Effector memory CD8-positive, alpha-beta T cell (primary cell): ENCODE measurements around the gene GLO1.
A peak's percentile ranks its signal among the peaks of the same experiment; 100 is the strongest.

ENCODE experiments used
- ATAC-seq: fragments of 150-1000 bp; cut with Tn5 transposase; replicated peaks from 2 replicates; pipeline ENCODE4 v1.10.0; 2021; ENCODE audit warnings: mild to moderate bottlenecking, moderate library complexity
- DNase-seq, 3 experiments: peaks; one replicate each; pipeline ENCODE4 v3.0.0; 2021
- H3K27ac Mint-ChIP-seq, 2 donors: one replicate each; pipeline ENCODE4 v1.8.0; 2022; ENCODE audit warnings: mild to moderate bottlenecking in 2 of 2, mixed read lengths in 2 of 2, moderate library complexity in 2 of 2
- H3K27me3 Mint-ChIP-seq, 2 donors: one replicate each; pipeline ENCODE4 v1.8.0; 2022; ENCODE audit warnings: mixed read lengths in 2 of 2
- H3K36me3 Mint-ChIP-seq: one replicate; pipeline ENCODE4 v1.8.0; 2022; ENCODE audit warnings: mild to moderate bottlenecking, moderate library complexity, mixed read lengths; ENCODE audit not compliant: insufficient read depth
- H3K4me1 Mint-ChIP-seq, 2 donors: one replicate each; pipeline ENCODE4 v1.8.0; 2022; ENCODE audit warnings: low read depth in 2 of 2, mixed read lengths in 2 of 2
- H3K4me3 Mint-ChIP-seq, 2 donors: one replicate each; pipeline ENCODE4 v1.8.0; 2022; ENCODE audit warnings: mild to moderate bottlenecking in 2 of 2, mixed read lengths in 2 of 2, moderate library complexity in 2 of 2
- H3K9me3 Mint-ChIP-seq, 2 donors: one replicate each; pipeline ENCODE4 v1.8.0; 2022; ENCODE audit warnings: mixed read lengths in 2 of 2

GLO1 gene

DNA sequence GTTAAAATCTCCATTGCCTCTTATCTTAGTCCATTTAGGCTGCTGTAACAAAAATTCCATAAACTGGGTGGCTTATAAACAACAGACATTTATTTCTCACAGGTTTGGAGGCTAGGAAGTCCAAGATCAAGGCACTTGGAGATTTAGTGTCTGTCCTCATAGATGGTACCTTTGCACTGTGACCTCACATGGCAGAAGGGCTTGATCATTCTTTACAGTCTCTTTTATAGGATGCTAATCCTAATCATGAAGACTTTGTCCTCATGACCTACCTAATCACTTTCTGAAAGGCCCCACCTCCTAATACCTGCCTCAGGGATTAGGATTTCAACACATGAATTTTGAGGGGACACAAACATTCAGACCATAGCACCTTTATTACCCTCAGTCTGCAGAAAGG lies 6.6 kb downstream of the GLO1 start:
- Mint-ChIP-seq H3K27me3 (no peaks in the 10 kb centered on the region), H3K9me3 (peaks cover 5 to 9% of the 10 kb centered on the region in 2 donors), H3K4me1 (peaks cover 19 to 49% of the 10 kb centered on the region in 2 donors), H3K36me3 (no peaks in the 10 kb centered on the region), H3K4me3 (no peak overlapping the region), H3K27ac (peak overlapping the region in 1 of 2 donors; percentile 3)
- ATAC-seq: no peak
- no peak for DNase-seq

DNA sequence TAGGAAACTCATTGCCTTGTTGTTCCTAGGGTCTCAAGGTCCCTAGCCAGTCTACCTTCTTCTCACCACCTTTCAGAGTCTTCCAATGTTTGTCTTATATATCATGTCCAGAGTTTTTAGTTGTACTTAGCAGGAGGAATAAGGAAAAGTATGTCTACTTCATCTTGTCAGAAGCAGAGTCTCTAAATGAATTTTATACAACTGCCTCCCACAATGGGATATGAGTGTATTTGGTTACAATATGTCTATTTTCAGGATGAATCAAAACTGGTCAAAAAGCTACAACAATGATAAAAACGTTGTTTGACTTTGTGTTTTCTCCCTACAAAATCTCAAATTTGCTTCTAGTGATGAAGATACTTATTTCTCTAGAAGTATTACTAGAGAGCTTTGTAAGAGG lies 7.0 kb downstream of the GLO1 start:
- no peaks in the 10 kb centered on the region for H3K36me3 Mint-ChIP-seq
- H3K4me1 Mint-ChIP-seq: peaks cover 19 to 47% of the 10 kb centered on the region in 2 donors
- no peaks in the 10 kb centered on the region for H3K27me3 Mint-ChIP-seq
- H3K9me3 Mint-ChIP-seq: peaks cover 5 to 9% of the 10 kb centered on the region in 2 donors
- ATAC-seq (no peak), DNase-seq (no peak)
- peak overlapping the region; percentile 3 to 58 for H3K27ac Mint-ChIP-seq
- H3K4me3 Mint-ChIP-seq: no peak overlapping the region

DNA sequence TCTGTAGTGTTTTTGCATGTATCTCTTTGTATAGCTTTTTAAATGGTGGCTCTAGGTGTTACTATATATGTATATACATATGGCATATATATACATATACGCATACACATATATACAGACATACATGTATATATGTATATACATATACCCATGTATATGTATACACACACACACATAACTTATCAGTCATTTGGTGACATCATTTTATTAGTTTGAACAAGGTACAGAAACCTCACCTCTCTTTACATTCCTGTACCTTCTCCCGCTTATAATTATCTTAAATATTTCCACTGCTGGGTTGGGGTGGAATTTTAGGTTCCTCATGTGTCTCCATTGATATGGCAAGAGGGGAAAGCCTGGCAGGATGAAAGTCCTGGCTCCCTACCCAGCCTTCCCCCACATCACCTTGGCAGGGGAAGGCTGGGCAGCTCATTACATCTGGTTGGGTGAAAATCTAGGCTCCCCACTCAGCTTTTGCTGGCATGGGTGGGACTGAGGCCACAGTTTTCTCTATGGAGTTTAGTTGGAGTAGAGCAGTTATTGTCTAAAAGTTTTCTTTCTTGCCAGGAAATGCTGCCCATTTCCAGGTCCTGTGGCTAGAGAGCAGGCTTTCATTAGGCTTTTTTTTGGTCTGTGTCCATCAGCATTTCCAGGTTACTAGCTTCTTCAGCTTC lies 7.6 kb downstream of the GLO1 start:
- DNase-seq (no peak), ATAC-seq (no peak)
- peak overlapping the region in 1 of 2 donors; percentile 58 for H3K27ac Mint-ChIP-seq
- H3K4me3 Mint-ChIP-seq: no peak overlapping the region
- no peaks in the 10 kb centered on the region for H3K36me3 Mint-ChIP-seq
- peaks cover 19 to 45% of the 10 kb centered on the region in 2 donors for H3K4me1 Mint-ChIP-seq
- H3K9me3 Mint-ChIP-seq: peaks cover 5 to 7% of the 10 kb centered on the region in 2 donors
- no peaks in the 10 kb centered on the region for H3K27me3 Mint-ChIP-seq

DNA sequence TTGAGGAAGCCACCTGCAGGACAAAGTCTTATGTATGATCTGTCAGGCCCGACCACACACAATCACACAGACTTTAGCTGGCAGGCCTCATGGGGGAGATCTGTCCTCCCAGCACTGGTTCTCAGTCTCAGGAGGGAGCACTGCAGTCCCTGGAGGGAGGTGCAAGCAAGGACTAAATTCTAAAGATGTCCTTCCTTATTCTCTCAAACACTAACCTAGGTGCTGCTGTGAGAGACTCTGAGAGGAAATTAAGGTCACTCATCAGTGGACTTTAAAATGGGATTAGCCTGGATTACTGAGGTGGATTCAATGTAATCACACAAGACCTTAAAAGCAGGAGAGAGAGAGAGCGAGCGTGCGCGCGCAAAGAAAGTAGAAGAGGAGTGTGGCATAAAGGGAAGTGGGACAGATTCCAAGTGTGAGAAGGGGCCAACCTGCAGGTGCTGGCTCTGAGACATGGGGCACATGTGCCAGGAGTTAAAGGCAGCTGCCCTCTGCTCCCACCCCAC lies 14.3 kb downstream of the GLO1 start:
- H3K4me1 Mint-ChIP-seq: peaks cover 8 to 27% of the 10 kb centered on the region in 2 donors
- no peak overlapping the region for H3K4me3 Mint-ChIP-seq
- peaks cover 5% of the 10 kb centered on the region for H3K36me3 Mint-ChIP-seq
- DNase-seq (no peak), ATAC-seq (no peak)
- peak overlapping the region in 1 of 2 donors; percentile 41 for H3K27ac Mint-ChIP-seq
- H3K9me3 Mint-ChIP-seq: no peaks in the 10 kb centered on the region
- H3K27me3 Mint-ChIP-seq: no peaks in the 10 kb centered on the region

DNA sequence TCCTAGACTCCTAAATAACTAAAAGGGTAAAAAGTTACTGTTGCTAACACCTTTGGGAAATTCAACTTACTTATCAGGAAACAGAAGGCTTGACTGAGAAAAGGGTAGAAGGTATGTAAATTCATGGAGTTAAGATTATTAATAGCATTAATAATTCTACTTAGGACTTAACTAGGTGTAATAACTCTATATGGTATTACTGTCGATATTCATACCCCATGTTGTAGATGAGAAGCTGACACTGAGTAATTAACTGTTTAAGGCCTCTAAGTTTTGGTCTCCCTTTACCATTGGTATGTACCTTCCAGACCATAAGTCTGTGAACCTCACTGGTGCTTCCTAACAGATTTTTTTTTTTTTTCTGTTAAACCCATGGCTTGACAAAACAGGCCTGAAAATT lies 15.4 kb downstream of the GLO1 start:
- Mint-ChIP-seq H3K27me3 (no peaks in the 10 kb centered on the region), H3K4me1 (peaks cover 8 to 23% of the 10 kb centered on the region in 2 donors), H3K4me3 (no peak overlapping the region), H3K9me3 (no peaks in the 10 kb centered on the region), H3K27ac (peak overlapping the region in 1 of 2 donors; percentile 64), H3K36me3 (peaks cover 13% of the 10 kb centered on the region)
- ATAC-seq: no peak
- no peak for DNase-seq

DNA sequence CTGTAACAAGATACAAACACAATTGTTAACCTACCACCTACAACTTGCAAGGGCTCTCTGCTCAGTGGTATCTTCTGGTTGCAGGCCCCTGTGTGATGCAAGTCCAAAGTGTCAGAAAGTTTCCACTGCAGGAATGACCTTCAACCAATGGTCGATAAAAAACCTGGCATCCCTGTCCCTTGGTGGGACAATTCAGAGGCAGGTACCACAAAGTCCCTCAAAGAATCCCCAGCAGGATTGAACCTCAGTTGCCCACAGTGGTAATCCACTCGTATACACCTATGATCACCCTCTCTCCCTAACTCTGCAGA lies 15.9 kb downstream of the GLO1 start:
- ATAC-seq (no peak), DNase-seq (no peak)
- H3K27ac Mint-ChIP-seq: peak overlapping the region in 1 of 2 donors; percentile 64
- H3K4me3 Mint-ChIP-seq: no peak overlapping the region
- H3K27me3 Mint-ChIP-seq: no peaks in the 10 kb centered on the region
- H3K9me3 Mint-ChIP-seq: no peaks in the 10 kb centered on the region
- peaks cover 8 to 19% of the 10 kb centered on the region in 2 donors for H3K4me1 Mint-ChIP-seq
- H3K36me3 Mint-ChIP-seq: peaks cover 16% of the 10 kb centered on the region

DNA sequence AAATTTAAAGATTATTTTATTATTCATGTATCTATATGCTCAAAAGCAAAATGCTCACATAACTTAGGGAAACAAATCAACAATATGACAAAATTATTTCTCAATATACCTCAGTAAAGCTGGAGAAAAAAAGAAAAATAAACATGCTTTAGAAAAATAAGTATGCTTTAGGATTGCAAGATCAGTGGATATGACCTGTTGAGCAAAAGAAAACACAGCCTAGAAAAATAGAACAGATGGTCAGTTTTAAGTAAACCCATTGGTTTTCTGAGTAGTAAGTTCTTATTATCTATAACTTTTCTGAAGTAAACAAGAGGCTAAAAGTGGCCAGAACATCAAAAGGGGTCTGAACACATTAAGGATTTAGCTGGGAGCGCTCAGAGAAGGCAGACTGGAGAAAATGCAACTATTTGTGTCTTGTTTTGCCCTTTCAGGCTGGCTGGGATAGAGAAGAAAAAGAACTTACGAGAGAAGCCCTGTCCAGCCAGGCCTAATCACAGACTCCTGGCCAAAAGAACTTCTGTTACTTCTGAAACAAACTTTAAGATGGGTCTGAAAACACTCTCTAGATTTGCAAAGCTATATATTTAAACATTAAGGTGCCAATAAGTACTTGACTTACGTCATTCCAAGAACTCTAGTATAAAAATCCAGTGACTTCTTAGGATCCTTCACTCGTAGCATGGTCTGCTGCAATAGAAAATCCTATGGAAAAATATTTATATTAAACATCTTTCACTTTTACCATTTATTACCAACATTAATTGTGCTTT lies 16.5 kb downstream of the GLO1 start:
- Mint-ChIP-seq H3K27ac (no peak overlapping the region), H3K4me1 (peaks cover 8 to 19% of the 10 kb centered on the region in 2 donors), H3K4me3 (no peak overlapping the region)

DNA sequence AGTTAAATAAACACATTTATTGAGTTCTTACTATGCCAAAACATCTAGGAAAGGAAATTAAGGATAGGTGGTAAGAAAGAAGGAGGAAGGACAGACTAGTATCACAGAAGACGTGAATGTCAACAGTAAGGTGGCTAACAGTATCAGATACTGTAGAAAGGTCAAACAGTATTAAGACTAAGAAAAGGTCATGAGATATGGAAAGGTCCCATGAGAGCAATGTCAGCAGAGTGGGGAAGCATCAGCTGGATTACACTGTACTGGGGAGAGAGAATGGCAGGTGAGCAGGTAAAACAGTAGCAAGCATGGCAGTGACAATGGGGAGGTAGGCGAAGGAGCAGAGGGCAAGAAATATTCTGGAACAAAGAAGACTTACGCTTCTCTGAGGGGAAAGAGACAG lies 18.0 kb downstream of the GLO1 start:
- Mint-ChIP-seq H3K9me3 (no peaks in the 10 kb centered on the region), H3K27me3 (no peaks in the 10 kb centered on the region), H3K36me3 (peaks cover 22% of the 10 kb centered on the region), H3K4me1 (peaks cover 8 to 16% of the 10 kb centered on the region in 2 donors), H3K27ac (peak overlapping the region in 1 of 2 donors; percentile 0), H3K4me3 (no peak overlapping the region)
- DNase-seq: no peak
- no peak for ATAC-seq

More for the DNA sequence above, 16.5 kb downstream of the GLO1 start:
- Mint-ChIP-seq H3K36me3 (peaks cover 22% of the 10 kb centered on the region), H3K9me3 (no peaks in the 10 kb centered on the region), H3K27me3 (no peaks in the 10 kb centered on the region)
- no peak for ATAC-seq
- DNase-seq: no peak

DNA sequence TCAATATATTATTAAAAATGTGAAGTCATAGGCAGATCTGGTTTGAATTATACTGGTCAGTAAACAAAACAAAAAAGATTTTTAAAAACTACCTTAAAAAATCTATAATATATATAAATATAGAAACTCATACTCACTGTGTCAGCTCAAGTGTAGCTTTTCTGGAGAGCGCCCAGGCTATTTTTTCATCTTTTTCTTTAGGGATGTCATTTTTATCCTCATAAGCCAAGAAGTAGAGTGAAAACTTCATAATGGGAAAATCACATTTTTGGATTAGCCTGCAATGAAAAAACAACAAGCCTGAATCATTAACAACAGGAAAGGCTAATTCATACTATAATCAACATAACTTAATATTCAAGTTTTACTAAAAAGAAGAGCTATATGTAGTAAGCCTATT lies 18.7 kb downstream of the GLO1 start:
- Mint-ChIP-seq H3K9me3 (no peaks in the 10 kb centered on the region), H3K36me3 (peaks cover 26% of the 10 kb centered on the region), H3K4me1 (peaks cover 8 to 13% of the 10 kb centered on the region in 2 donors), H3K27me3 (no peaks in the 10 kb centered on the region), H3K4me3 (no peak overlapping the region), H3K27ac (no peak overlapping the region)
- DNase-seq (no peak), ATAC-seq (no peak)

DNA sequence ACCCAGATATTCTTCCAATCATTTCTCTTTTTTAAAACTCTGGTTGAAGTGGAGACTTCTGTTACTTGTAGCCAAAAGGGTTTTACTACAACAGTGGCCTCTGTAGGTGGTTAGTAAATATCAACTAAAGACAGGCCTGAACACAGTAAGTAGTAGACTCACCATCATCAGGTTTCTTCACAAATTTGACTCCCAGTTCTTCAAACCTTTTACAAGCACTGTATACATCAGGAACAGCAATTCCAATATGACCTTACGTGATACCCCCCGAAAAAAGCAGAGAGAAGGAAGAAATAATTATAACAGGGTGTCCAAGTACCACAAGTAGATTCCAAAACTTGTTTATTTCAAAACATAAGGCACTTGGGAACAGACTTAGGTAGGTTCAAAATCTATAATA lies 21.1 kb downstream of the GLO1 start:
- no peaks in the 10 kb centered on the region for H3K27me3 Mint-ChIP-seq
- DNase-seq: no peak
- ATAC-seq: no peak
- H3K4me3 Mint-ChIP-seq: no peak overlapping the region
- peaks cover 33% of the 10 kb centered on the region for H3K36me3 Mint-ChIP-seq
- H3K4me1 Mint-ChIP-seq: peaks cover 0 to 1% of the 10 kb centered on the region in 2 donors
- H3K27ac Mint-ChIP-seq: no peak overlapping the region
- no peaks in the 10 kb centered on the region for H3K9me3 Mint-ChIP-seq

DNA sequence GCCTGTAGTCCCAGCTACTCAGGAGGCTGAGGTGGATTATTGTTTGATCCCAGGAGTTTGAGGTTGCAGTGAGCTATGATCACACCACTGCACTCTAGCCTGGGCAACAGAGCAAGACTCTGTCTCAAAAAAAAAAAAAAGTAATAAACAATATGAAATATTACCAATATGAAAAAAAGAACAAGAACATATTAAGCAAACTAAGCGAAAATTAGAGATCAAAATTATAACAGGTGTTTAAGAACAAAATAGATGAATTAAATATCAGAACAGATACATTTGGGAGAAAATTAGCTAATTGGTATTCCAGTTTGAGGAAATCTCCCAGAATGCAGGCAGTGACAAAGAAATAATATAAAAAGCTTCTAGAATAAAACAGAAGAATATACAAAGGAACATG lies 23.3 kb downstream of the GLO1 start:
- no peak for DNase-seq
- no peak for ATAC-seq
- H3K36me3 Mint-ChIP-seq: peaks cover 40% of the 10 kb centered on the region
- H3K27ac Mint-ChIP-seq: peak overlapping the region in 1 of 2 donors; percentile 71
- no peaks in the 10 kb centered on the region for H3K27me3 Mint-ChIP-seq
- no peak overlapping the region for H3K4me3 Mint-ChIP-seq
- H3K9me3 Mint-ChIP-seq: no peaks in the 10 kb centered on the region
- H3K4me1 Mint-ChIP-seq: peaks cover 0 to 5% of the 10 kb centered on the region in 2 donors

DNA sequence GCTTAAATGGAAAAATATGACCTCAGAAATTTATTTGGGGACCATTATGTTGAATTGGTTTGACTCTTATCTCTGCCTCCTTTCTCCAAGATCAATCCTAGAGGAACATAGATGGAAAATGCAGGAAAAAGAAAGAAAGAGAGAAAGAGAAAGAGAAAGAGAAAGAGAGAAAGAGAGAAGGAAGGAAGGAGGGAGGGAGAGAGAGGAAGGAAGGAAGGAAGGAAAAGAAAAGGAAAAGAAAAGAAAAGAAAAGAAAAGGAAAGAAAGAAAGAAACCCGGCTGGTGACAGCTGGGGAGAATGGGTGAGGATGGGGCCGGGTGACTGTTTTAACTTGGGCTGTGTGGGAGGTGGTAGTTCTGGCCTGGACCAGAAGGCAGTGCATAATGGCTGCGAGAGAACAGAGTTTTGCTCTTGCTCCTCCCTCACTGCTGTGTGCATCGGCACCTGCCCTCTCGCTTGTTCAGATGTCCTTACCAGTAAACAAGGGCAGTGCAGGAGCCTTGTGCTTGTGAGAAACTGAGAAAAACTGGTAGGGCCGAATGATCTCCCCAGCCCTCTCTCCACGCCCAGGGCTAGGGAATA lies 24.7 kb downstream of the GLO1 start:
- Mint-ChIP-seq H3K9me3 (no peaks in the 10 kb centered on the region), H3K36me3 (peaks cover 31% of the 10 kb centered on the region), H3K27ac (peak overlapping the region in 1 of 2 donors; percentile 59)

DNA sequence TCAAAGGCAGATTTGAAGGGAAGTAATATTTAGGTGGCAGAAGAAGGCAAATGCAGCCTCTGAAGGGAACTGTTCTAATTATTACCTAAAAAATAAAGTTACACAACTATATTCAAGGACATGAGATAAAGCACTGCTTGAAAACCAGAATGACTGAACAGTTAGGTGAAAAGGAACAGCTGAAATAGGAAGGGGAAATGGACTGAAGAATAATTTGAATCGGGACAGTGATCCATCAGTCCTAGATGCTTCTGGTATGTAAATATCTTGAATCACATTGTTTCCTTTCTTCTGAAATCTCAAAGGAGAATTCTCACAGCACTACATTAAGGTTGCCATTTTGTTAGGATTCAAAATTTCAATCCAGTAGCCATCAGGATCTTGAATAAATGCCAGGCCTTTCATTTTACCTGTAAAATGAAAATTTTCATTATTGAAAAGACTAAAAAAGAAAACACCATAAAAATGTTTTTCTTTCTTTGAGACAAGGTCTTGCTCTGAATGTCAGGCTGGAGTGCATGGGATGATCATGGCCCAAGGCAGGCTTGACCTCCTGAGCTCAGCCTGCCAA lies 25.9 kb downstream of the GLO1 start:
- no peak for ATAC-seq
- no peaks in the 10 kb centered on the region for H3K9me3 Mint-ChIP-seq
- H3K4me1 Mint-ChIP-seq: peaks cover 5 to 6% of the 10 kb centered on the region in 2 donors
- no peak overlapping the region for H3K4me3 Mint-ChIP-seq
- no peaks in the 10 kb centered on the region for H3K27me3 Mint-ChIP-seq
- no peak for DNase-seq
- H3K27ac Mint-ChIP-seq: peak overlapping the region; percentile 16 to 21
- peaks cover 24% of the 10 kb centered on the region for H3K36me3 Mint-ChIP-seq

More for the DNA sequence above, 24.7 kb downstream of the GLO1 start:
- no peaks in the 10 kb centered on the region for H3K27me3 Mint-ChIP-seq
- DNase-seq (no peak), ATAC-seq (no peak)
- H3K4me1 Mint-ChIP-seq: peaks cover 3 to 5% of the 10 kb centered on the region in 2 donors
- no peak overlapping the region for H3K4me3 Mint-ChIP-seq
